MM.1S (cell line): ENCODE data around the gene HSPB1.

Experiments used
- EZH2 ChIP-seq: fragments of 300-600 bp; sonication (generic); optimal IDR thresholded peaks from 2 replicates; pipeline ENCODE3; 2017; ENCODE audit warnings: low read depth, mild to moderate bottlenecking, antibody characterized with exemption, low read length, mixed read lengths
- EZH2phosphoT487 ChIP-seq: fragments of 300-600 bp; sonication (generic); IDR thresholded peaks from 2 replicates; pipeline ENCODE4 v1.6.1; 2018; ENCODE audit warnings: antibody characterized with exemption, low read length
- TF ChIP-seq, protein P1 (sequence below): fragments of 300-600 bp; sonication (generic); IDR thresholded peaks from 2 replicates; pipeline ENCODE4 v1.5.1; 2016; ENCODE audit warnings: antibody characterized with exemption, low read length, mixed read lengths

DNA sequence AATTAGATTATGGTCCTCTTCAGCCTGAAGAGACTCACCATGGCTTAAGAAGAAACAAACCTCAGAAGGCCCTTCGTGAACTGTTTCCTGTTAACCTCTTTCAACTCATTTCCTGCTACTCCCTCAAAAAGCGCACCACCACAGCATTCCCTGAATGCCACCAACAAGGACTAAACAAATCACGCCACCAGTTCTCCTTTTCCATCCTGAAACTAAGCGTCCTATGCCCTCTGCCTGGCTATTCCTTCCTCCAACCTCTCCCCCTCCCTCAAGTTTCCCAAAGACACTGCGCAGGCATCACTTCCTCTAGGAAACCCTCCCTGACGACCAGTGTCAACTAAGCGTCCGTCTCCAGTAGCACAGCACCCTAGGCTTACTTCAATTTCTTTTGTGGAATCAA lies 44.3 kb downstream of the HSPB1 start:
- no peak for TF ChIP-seq EZH2
- TF ChIP-seq, protein P1, sequence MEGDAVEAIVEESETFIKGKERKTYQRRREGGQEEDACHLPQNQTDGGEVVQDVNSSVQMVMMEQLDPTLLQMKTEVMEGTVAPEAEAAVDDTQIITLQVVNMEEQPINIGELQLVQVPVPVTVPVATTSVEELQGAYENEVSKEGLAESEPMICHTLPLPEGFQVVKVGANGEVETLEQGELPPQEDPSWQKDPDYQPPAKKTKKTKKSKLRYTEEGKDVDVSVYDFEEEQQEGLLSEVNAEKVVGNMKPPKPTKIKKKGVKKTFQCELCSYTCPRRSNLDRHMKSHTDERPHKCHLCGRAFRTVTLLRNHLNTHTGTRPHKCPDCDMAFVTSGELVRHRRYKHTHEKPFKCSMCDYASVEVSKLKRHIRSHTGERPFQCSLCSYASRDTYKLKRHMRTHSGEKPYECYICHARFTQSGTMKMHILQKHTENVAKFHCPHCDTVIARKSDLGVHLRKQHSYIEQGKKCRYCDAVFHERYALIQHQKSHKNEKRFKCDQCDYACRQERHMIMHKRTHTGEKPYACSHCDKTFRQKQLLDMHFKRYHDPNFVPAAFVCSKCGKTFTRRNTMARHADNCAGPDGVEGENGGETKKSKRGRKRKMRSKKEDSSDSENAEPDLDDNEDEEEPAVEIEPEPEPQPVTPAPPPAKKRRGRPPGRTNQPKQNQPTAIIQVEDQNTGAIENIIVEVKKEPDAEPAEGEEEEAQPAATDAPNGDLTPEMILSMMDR: no peak
- TF ChIP-seq EZH2phosphoT487: no peak
